GM23338 (cell line): ENCODE data around the gene TRAPPC12. TPM values are rescaled to one million over a fixed set of nuclear protein-coding genes. Genes with fewer than 3 reads are reported as not detected.
A peak's percentile ranks its signal among the peaks of the same experiment; 100 is the strongest.

Experiments
- ATAC-seq: fragments of 200-7000 bp; cut with Tn5 transposase; 3 replicates; pipeline ENCODE4 v1.9.1; 2020
- DNase-seq: peaks from one replicate; pipeline ENCODE4 v3.0.0-alpha.2; 2015; ENCODE audit warnings: low spot score
- H2AFZ ChIP-seq: fragments of 200-600 bp; sonication (generic); 2 replicates; pipeline ENCODE4 v1.8.0; 2016; ENCODE audit warnings: antibody characterized with exemption, mild to moderate bottlenecking, moderate library complexity
- H3F3A ChIP-seq: fragments of 200-600 bp; sonication (generic); replicated peaks from 2 replicates; pipeline ENCODE4 v1.8.0; 2017; ENCODE audit warnings: antibody characterized with exemption, mixed run types, low read depth
- H3K27ac ChIP-seq: fragments of 200-600 bp; sonication (generic); 2 replicates; pipeline ENCODE4 v1.6.1; 2016; ENCODE audit warnings: low read depth
- H3K27me3 ChIP-seq: fragments of 200-600 bp; sonication (generic); 2 replicates; pipeline ENCODE4 v1.8.0; 2016; ENCODE audit warnings: mild to moderate bottlenecking, mixed run types, moderate library complexity; ENCODE audit not compliant: insufficient read depth
- H3K36me3 ChIP-seq: fragments of 200-600 bp; sonication (generic); 2 replicates; pipeline ENCODE4 v1.8.0; 2016; ENCODE audit warnings: mild to moderate bottlenecking; ENCODE audit not compliant: insufficient read depth
- H3K4me1 ChIP-seq: fragments of 200-600 bp; sonication (generic); 2 replicates; pipeline ENCODE4 v1.8.0; 2016; ENCODE audit warnings: mild to moderate bottlenecking, moderate library complexity; ENCODE audit not compliant: insufficient read depth
- H3K4me2 ChIP-seq: fragments of 200-600 bp; sonication (generic); 2 replicates; pipeline ENCODE4 v1.7.1; 2017; ENCODE audit warnings: mixed run types
- H3K4me3 ChIP-seq: fragments of 200-600 bp; sonication (generic); 2 replicates; pipeline ENCODE4 v1.6.1; 2016; ENCODE audit warnings: mixed run types
- H3K79me2 ChIP-seq: fragments of 200-600 bp; sonication (generic); replicated peaks from 2 replicates; pipeline ENCODE4 v1.8.0; 2017; ENCODE audit warnings: mild to moderate bottlenecking; ENCODE audit not compliant: insufficient read depth
- H3K9me2 ChIP-seq: fragments of 200-600 bp; sonication (generic); 2 replicates; pipeline ENCODE4 v1.8.0; 2017; ENCODE audit not compliant: insufficient read depth
- H4K20me1 ChIP-seq: fragments of 200-600 bp; sonication (generic); replicated peaks from 2 replicates; pipeline ENCODE4 v1.8.0; 2017; ENCODE audit warnings: mild to moderate bottlenecking; ENCODE audit not compliant: insufficient read depth
- H3K27ac Mint-ChIP-seq: 2 replicates; pipeline ENCODE4 v1.8.0; 2020; ENCODE audit warnings: inconsistent platforms, mild to moderate bottlenecking, moderate library complexity, mixed read lengths
- H3K27me3 Mint-ChIP-seq: 3 replicates; pipeline ENCODE4 v1.8.0; 2022; ENCODE audit warnings: low read depth, mild to moderate bottlenecking, moderate library complexity, mixed read lengths, inconsistent platforms; ENCODE audit not compliant: insufficient read depth, poor library complexity
- H3K36me3 Mint-ChIP-seq: 3 replicates; pipeline ENCODE4 v1.8.0; 2021; ENCODE audit warnings: low read depth, mild to moderate bottlenecking, inconsistent platforms, moderate library complexity, mixed read lengths
- H3K4me1 Mint-ChIP-seq: 3 replicates; pipeline ENCODE4 v1.8.0; 2020; ENCODE audit warnings: mild to moderate bottlenecking, inconsistent platforms, mixed read lengths
- H3K4me3 Mint-ChIP-seq: 3 replicates; pipeline ENCODE4 v1.8.0; 2021; ENCODE audit warnings: moderate library complexity, mild to moderate bottlenecking, inconsistent platforms, mixed read lengths
- H3K9me3 Mint-ChIP-seq: 3 replicates; pipeline ENCODE4 v1.8.0; 2020; ENCODE audit warnings: moderate library complexity, mild to moderate bottlenecking, inconsistent platforms, mixed read lengths
- CREB1 ChIP-seq: fragments of 250-450 bp; sonication (Bioruptor Pico); IDR thresholded peaks from 2 replicates; pipeline ENCODE4 v1.5.0; 2020; ENCODE audit warnings: low read depth, mild to moderate bottlenecking, moderate library complexity
- ETS1 ChIP-seq: IDR thresholded peaks from 2 replicates; pipeline ENCODE4 v1.6.1; 2016; ENCODE audit warnings: antibody characterized with exemption
- EZH2 ChIP-seq: fragments of 200-600 bp; sonication (generic); IDR thresholded peaks from one replicate; pipeline ENCODE4 v1.8.0; 2017; ENCODE audit warnings: antibody characterized with exemption, mild to moderate bottlenecking, low read depth; ENCODE audit not compliant: unreplicated experiment
- EZH2phosphoT487 ChIP-seq: fragments of 200-600 bp; sonication (generic); IDR thresholded peaks from one replicate; pipeline ENCODE4 v1.8.1; 2018; ENCODE audit warnings: antibody characterized with exemption; ENCODE audit not compliant: unreplicated experiment
- JUNB ChIP-seq: IDR thresholded peaks from one replicate; pipeline ENCODE4 v1.6.1; 2016; ENCODE audit warnings: antibody characterized with exemption; ENCODE audit not compliant: unreplicated experiment
- NANOG ChIP-seq: IDR thresholded peaks from 2 replicates; pipeline ENCODE4 v1.6.1; 2016; ENCODE audit warnings: antibody characterized with exemption, borderline replicate concordance
- POLR2AphosphoS5 ChIP-seq: IDR thresholded peaks from 2 replicates; pipeline ENCODE4 v1.6.1; 2016; ENCODE audit warnings: antibody characterized with exemption, low read depth
- REST ChIP-seq: IDR thresholded peaks from one replicate; pipeline ENCODE4 v1.6.1; 2018; ENCODE audit warnings: antibody characterized with exemption; ENCODE audit not compliant: unreplicated experiment
- STAT1 ChIP-seq: IDR thresholded peaks from one replicate; pipeline ENCODE4 v1.6.1; 2016; ENCODE audit warnings: antibody characterized with exemption; ENCODE audit not compliant: unreplicated experiment
- ZNF114 ChIP-seq: fragments of 250-450 bp; sonication (Bioruptor Pico); IDR thresholded peaks from 2 replicates; pipeline ENCODE4 v1.5.0; 2020; ENCODE audit warnings: mild to moderate bottlenecking, moderate library complexity
- ZNF331 ChIP-seq: fragments of 250-450 bp; sonication (Bioruptor Pico); IDR thresholded peaks from 2 replicates; pipeline ENCODE4 v1.5.0; 2020; ENCODE audit warnings: low read depth, mild to moderate bottlenecking, moderate library complexity
- ZNF462 ChIP-seq: fragments of 250-450 bp; sonication (Bioruptor Pico); IDR thresholded peaks from 2 replicates; pipeline ENCODE4 v1.5.0; 2020; ENCODE audit warnings: mild to moderate bottlenecking, moderate library complexity
- polyA plus RNA-seq: library from polyadenylated mRNA; unstranded; fragments of >200 nt; fragmentation: Nextera tagmentation; extraction: Ambion mirVana; gene quantifications from 2 replicates; pipeline ENCODE4 v1.2.1, GENCODE V29; 2016
- total RNA-seq: library from RNA; depleted of rRNA; stranded (reverse); fragments of >200 nt; shearing (Covaris generic); gene quantifications from 2 replicates; pipeline ENCODE4 v1.2.3, GENCODE V29; 2014
- TF ChIP-seq, protein P1 (sequence below), 2 experiments: fragments of 200-600 bp in 1 of 2; sonication (generic) in 1 of 2; conservative IDR thresholded peaks; 2 replicates each; pipeline versions ENCODE4 v1.5.1 to v1.6.1; 2016 to 2017; ENCODE audit warnings: antibody characterized with exemption in 2 of 2, low read depth in 2 of 2, mild to moderate bottlenecking in 2 of 2, moderate library complexity in 1 of 2

Gene TRAPPC12
- total and polyA plus RNA-seq, 2 experiments from 2014 or later, result 48.9 to 57.7 TPM

GRCh38 chr2:3432693-3433338 lies 53.3 kb downstream of the TRAPPC12 start:
- DNase-seq (no peak), ATAC-seq (peak; percentile 37; the same call in 2 of the 3 replicates)
- H3K9me3 Mint-ChIP-seq, result no peaks in the 10 kb centered on the region

More at GRCh38 chr2:3432693-3433338, 53.3 kb downstream of the TRAPPC12 start:
- Mint-ChIP-seq H3K36me3 (peaks cover 7% of the 10 kb centered on the region; the same call in 2 of the 3 replicates), H3K27ac (no peak overlapping the region), H3K4me1 (peaks cover 15% of the 10 kb centered on the region), H3K4me3 (no peak overlapping the region), H3K27me3 (no peaks in the 10 kb centered on the region)
- Histone ChIP-seq H4K20me1 (no peaks in the 10 kb centered on the region; the same call in 1 of the 2 replicates), H3K27me3 (no peaks in the 10 kb centered on the region), H3K36me3 (no peaks in the 10 kb centered on the region; the same call in 1 of the 2 replicates), H3K4me2 (no peak overlapping the region), H3K4me1 (no peaks in the 10 kb centered on the region), H3K27ac (0 out of 2 replicates have a peak overlapping the region, but pooled peaks have one; percentile 26), H2AFZ (no peak overlapping the region), H3F3A (no peaks in the 10 kb centered on the region), H3K9me2 (no peaks in the 10 kb centered on the region), H3K79me2 (no peaks in the 10 kb centered on the region), H3K4me3 (no peak overlapping the region)
- TF ChIP-seq POLR2AphosphoS5 (no peak), EZH2 (no peak), ETS1 (no peak), ZNF462 (CRISPR knock-in tag) (no peak), CREB1 (CRISPR knock-in tag) (no peak), EZH2phosphoT487 (no peak), ZNF331 (CRISPR knock-in tag) (no peak), ZNF114 (CRISPR knock-in tag) (no peak), REST (no peak), STAT1 (no peak), JUNB (no peak), NANOG (no peak)
- TF ChIP-seq, protein P1, sequence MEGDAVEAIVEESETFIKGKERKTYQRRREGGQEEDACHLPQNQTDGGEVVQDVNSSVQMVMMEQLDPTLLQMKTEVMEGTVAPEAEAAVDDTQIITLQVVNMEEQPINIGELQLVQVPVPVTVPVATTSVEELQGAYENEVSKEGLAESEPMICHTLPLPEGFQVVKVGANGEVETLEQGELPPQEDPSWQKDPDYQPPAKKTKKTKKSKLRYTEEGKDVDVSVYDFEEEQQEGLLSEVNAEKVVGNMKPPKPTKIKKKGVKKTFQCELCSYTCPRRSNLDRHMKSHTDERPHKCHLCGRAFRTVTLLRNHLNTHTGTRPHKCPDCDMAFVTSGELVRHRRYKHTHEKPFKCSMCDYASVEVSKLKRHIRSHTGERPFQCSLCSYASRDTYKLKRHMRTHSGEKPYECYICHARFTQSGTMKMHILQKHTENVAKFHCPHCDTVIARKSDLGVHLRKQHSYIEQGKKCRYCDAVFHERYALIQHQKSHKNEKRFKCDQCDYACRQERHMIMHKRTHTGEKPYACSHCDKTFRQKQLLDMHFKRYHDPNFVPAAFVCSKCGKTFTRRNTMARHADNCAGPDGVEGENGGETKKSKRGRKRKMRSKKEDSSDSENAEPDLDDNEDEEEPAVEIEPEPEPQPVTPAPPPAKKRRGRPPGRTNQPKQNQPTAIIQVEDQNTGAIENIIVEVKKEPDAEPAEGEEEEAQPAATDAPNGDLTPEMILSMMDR (conservative IDR thresholded peaks at IDR 0.05; ENCODE audit: low read depth in 2 of 2), result no peak
